Activated CD8-positive, alpha-beta memory T cell treated with anti-CD3 and anti-CD28 coated beads, Interleukin-2, amount 10 ng/mL, durations not matched to agents 7 days and 5 days (primary cell): ENCODE results near the gene LLGL2. TPM values are rescaled to one million over a fixed set of nuclear protein-coding genes. Genes with fewer than 3 reads are reported as not detected.

Source experiments
- ATAC-seq: fragments of 150-1000 bp; cut with Tn5 transposase; one replicate; pipeline ENCODE4 v1.10.0; 2021; ENCODE audit warnings: moderate library complexity
- CTCF ChIA-PET: fragments of 350-600 bp; sonication (Branson Sonifier 250); formaldehyde crosslinking; loops from one replicate; lab custom pipeline; 2021; ENCODE audit warnings: antibody characterized with exemption; lab: Charles Lee
- DNase-seq: peaks from one replicate; pipeline ENCODE4 v3.0.0-alpha.2; 2020
- H3K27ac Mint-ChIP-seq: one replicate; pipeline ENCODE4 v1.8.0; 2021; ENCODE audit warnings: mild to moderate bottlenecking, mixed read lengths
- H3K27me3 Mint-ChIP-seq: one replicate; pipeline ENCODE4 v1.8.0; 2021; ENCODE audit warnings: mixed read lengths
- H3K36me3 Mint-ChIP-seq: one replicate; pipeline ENCODE4 v1.8.0; 2021; ENCODE audit warnings: mild to moderate bottlenecking, mixed read lengths
- H3K4me1 Mint-ChIP-seq: one replicate; pipeline ENCODE4 v1.8.0; 2021; ENCODE audit warnings: mixed read lengths
- H3K4me3 Mint-ChIP-seq: one replicate; pipeline ENCODE4 v1.8.0; 2021; ENCODE audit warnings: mild to moderate bottlenecking, moderate library complexity, mixed read lengths
- H3K9me3 Mint-ChIP-seq: one replicate; pipeline ENCODE4 v1.8.0; 2022; ENCODE audit warnings: low read depth, mixed read lengths
- total RNA-seq, 2 experiments: library from RNA; stranded (reverse); gene quantifications; one replicate each; pipeline ENCODE4 v1.2.3, GENCODE V29; 2021

The LLGL2 gene
- total RNA-seq, 2 experiments from 2014 or later = 15.7 to 30.5 TPM

- Mint-ChIP-seq H3K4me3 (no peak overlapping the region), H3K9me3 (no peaks in the 10 kb centered on the region), H3K4me1 (peaks cover 2% of the 10 kb centered on the region), H3K36me3 (no peaks in the 10 kb centered on the region), H3K27ac (no peak overlapping the region), H3K27me3 (no peaks in the 10 kb centered on the region)
- no peak for ATAC-seq
- CTCF ChIA-PET = interaction anchor here (1.8 to 2.7 kb wide), 3 partner anchors 11 to 141 kb away, joined by 6 to 10 read pairs (median 9); partner anchors contain the start of gene SMIM5
- DNase-seq = no peak
Measured at GRCh38 chr17:75612906-75613626, 87.6 kb downstream of the LLGL2 start.

- H3K27ac Mint-ChIP-seq = no peak overlapping the region
- no peak for ATAC-seq
- H3K4me3 Mint-ChIP-seq = no peak overlapping the region
- no peak for DNase-seq
- H3K27me3 Mint-ChIP-seq = no peaks in the 10 kb centered on the region
- no peaks in the 10 kb centered on the region for H3K9me3 Mint-ChIP-seq
- CTCF ChIA-PET = interaction anchor here (1.0 to 2.1 kb wide), 2 partner anchors 19 to 134 kb away, joined by 4 to 10 read pairs; partner anchors contain the start of gene SMIM5
- no peaks in the 10 kb centered on the region for H3K36me3 Mint-ChIP-seq
- peaks cover 2% of the 10 kb centered on the region for H3K4me1 Mint-ChIP-seq
Measured at GRCh38 chr17:75614006-75614405, 88.5 kb downstream of the LLGL2 start.

DNA sequence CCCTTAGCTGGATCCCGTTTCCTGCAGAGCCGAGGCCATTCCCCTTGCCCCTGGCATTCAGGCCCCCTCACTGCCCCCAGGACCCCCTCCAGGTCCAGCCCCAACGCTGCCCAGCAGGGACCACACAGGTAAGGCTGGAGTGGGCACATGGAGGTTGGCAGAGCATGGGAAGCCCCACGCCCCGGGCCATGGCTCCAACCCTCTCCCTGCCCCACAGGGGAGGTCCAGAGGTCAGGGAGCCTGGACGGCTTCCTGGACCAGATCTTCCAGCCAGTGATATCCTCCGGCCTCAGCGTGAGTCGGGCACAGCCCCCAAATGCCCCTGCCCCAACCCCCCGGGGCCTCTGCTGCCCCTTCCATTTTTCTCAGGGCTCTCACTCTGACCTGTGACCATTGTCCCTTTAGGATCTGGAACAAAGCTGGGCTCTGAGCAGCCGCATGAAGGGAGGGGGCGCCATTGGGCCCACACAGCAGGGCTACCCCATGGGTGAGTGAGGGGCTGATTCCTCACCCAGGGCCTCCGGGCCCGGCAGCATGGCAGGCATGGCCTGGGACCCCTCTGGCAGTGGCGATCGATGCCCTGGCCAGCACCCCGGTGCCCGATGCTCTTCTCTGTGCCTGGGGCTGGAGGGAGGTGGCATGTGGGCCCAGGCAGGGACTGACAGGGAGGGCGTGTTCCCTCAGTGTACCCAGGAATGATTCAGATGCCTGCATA lies 89.2 kb downstream of the LLGL2 start:
- Mint-ChIP-seq H3K4me1 (peaks cover 2% of the 10 kb centered on the region), H3K9me3 (no peaks in the 10 kb centered on the region), H3K27ac (no peak overlapping the region), H3K4me3 (no peak overlapping the region), H3K36me3 (no peaks in the 10 kb centered on the region), H3K27me3 (no peaks in the 10 kb centered on the region)
- no peak for DNase-seq
- CTCF ChIA-PET = interaction anchor here (1.0 to 2.1 kb wide), 2 partner anchors 18 to 133 kb away, joined by 4 to 10 read pairs; partner anchors contain the start of gene SMIM5
- no peak for ATAC-seq

- DNase-seq = no peak
- no peaks in the 10 kb centered on the region for H3K9me3 Mint-ChIP-seq
- H3K4me1 Mint-ChIP-seq = peaks cover 2% of the 10 kb centered on the region
- ATAC-seq = no peak
- no peak overlapping the region for H3K27ac Mint-ChIP-seq
- CTCF ChIA-PET = interaction anchor here (1.4 to 2.0 kb wide), 2 partner anchors 14 to 136 kb away, joined by 3 to 7 read pairs; no protein-coding TSS in a partner anchor
- H3K36me3 Mint-ChIP-seq = no peaks in the 10 kb centered on the region
- H3K27me3 Mint-ChIP-seq = no peaks in the 10 kb centered on the region
- H3K4me3 Mint-ChIP-seq = no peak overlapping the region
Measured at GRCh38 chr17:75615301-75615700, 89.8 kb downstream of the LLGL2 start.

GRCh38 chr17:75616521-75617122 lies 91.1 kb downstream of the LLGL2 start:
- ATAC-seq = no peak
- Mint-ChIP-seq H3K4me1 (peaks cover 2% of the 10 kb centered on the region), H3K36me3 (no peaks in the 10 kb centered on the region), H3K27me3 (no peaks in the 10 kb centered on the region), H3K27ac (no peak overlapping the region), H3K9me3 (no peaks in the 10 kb centered on the region), H3K4me3 (no peak overlapping the region)
- CTCF ChIA-PET = interaction anchor here (0.8 to 2.3 kb wide), 8 partner anchors 11 to 137 kb away, joined by 3 to 23 read pairs (median 4); partner anchors contain the start of gene SMIM5
- DNase-seq = no peak

DNA sequence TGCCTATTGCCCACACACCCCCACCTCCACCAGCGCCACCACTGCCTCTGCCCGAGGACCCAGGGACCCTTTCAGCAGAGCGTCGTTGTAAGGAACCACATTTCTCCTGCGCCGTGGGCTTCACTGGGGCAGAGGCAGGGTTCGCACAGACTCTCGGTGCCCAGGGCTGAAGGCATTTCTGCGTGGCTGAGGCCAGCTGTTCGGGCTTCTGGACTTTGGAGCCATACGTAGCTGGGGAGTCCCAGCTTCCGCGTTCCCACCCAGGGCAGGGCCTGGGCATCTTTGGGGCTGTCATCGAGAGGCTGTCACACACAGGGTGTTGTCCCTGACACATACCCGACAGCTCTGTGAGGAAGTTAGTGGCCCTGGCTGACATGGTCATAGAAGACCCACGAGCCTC lies 91.7 kb downstream of the LLGL2 start:
- Mint-ChIP-seq H3K4me3 (no peak overlapping the region), H3K27me3 (no peaks in the 10 kb centered on the region), H3K27ac (no peak overlapping the region), H3K9me3 (no peaks in the 10 kb centered on the region), H3K36me3 (no peaks in the 10 kb centered on the region), H3K4me1 (peaks cover 2% of the 10 kb centered on the region)
- DNase-seq = no peak
- CTCF ChIA-PET = interaction anchor here (0.8 to 2.3 kb wide), 7 partner anchors 11 to 136 kb away, joined by 3 to 23 read pairs (median 4); partner anchors contain the start of gene SMIM5
- no peak for ATAC-seq

DNA sequence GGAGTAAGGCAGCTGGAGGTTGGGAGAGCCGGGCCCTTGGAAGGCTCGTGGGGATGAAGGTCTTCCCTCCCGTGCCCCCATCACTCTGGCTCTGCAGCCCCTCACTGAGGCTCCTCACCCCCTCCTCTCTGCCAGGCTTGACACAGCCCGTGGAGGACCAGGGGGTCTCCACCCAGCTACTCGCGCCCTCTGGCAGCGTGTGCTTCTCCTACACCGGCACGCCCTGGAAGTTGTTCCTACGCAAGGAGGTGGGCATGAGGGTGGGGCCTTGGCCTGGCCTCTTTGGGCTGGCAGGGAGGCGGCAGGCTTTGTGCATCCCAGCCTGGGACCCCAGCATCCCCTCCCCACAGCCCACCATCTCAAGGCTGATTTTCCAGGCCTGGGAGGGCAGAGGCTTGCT lies 92.2 kb downstream of the LLGL2 start:
- Mint-ChIP-seq H3K4me1 (peaks cover 2% of the 10 kb centered on the region), H3K9me3 (no peaks in the 10 kb centered on the region), H3K27me3 (no peaks in the 10 kb centered on the region), H3K4me3 (no peak overlapping the region), H3K36me3 (no peaks in the 10 kb centered on the region), H3K27ac (no peak overlapping the region)
- no peak for DNase-seq
- no peak for ATAC-seq
- CTCF ChIA-PET = interaction anchor here (0.9 to 2.3 kb wide), 4 partner anchors 16 to 136 kb away, joined by 3 to 23 read pairs (median 6); partner anchors contain the start of gene SMIM5

- CTCF ChIA-PET = interaction anchor here (1.0 to 3.8 kb wide), 8 partner anchors 11 to 129 kb away, joined by 3 to 29 read pairs (median 5); partner anchors contain the start of gene SMIM5
- DNase-seq = peak; percentile 50
- no peak overlapping the region for H3K4me3 Mint-ChIP-seq
- H3K27ac Mint-ChIP-seq = no peak overlapping the region
- peaks cover 2% of the 10 kb centered on the region for H3K4me1 Mint-ChIP-seq
- H3K9me3 Mint-ChIP-seq = no peaks in the 10 kb centered on the region
- no peaks in the 10 kb centered on the region for H3K27me3 Mint-ChIP-seq
- no peak for ATAC-seq
- H3K36me3 Mint-ChIP-seq = no peaks in the 10 kb centered on the region
Measured at GRCh38 chr17:75619506-75620431, 94.3 kb downstream of the LLGL2 start.

- CTCF ChIA-PET = interaction anchor here (1.0 to 3.8 kb wide), 5 partner anchors 10 to 132 kb away, joined by 3 to 29 read pairs (median 4); partner anchors contain the start of gene SMIM5
- ATAC-seq (no peak), DNase-seq (no peak)
- Mint-ChIP-seq H3K4me1 (no peaks in the 10 kb centered on the region), H3K27me3 (no peaks in the 10 kb centered on the region), H3K9me3 (no peaks in the 10 kb centered on the region), H3K36me3 (no peaks in the 10 kb centered on the region), H3K27ac (no peak overlapping the region), H3K4me3 (no peak overlapping the region)
Measured at GRCh38 chr17:75621489-75621888, 96.0 kb downstream of the LLGL2 start.

DNA sequence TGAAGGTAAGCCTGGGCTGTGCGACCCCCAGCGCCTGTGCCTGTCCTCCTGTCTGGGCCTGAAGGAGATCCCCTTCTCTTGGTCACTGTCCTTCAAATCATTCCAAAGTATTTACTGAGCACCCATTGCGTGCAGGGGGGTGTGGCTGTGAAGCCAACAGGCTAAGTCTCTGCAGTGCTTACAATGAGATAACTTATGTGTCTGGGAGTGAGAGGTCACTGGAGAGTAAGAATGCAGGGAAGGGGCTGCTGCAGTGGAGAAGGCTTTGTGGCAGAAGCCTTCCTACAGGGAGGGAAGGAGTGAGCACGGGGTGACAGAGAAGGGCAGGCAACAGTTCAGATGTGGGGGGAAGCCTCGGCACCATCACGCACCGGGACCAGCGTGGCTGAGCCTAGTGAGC lies 96.6 kb downstream of the LLGL2 start:
- Mint-ChIP-seq H3K4me1 (no peaks in the 10 kb centered on the region), H3K27ac (no peak overlapping the region), H3K27me3 (no peaks in the 10 kb centered on the region), H3K4me3 (no peak overlapping the region), H3K36me3 (no peaks in the 10 kb centered on the region), H3K9me3 (no peaks in the 10 kb centered on the region)
- ATAC-seq (no peak), DNase-seq (no peak)
- CTCF ChIA-PET = interaction anchor here (1.0 to 3.8 kb wide), 6 partner anchors 9 to 132 kb away, joined by 3 to 30 read pairs (median 12); partner anchors contain the start of gene SMIM5

DNA sequence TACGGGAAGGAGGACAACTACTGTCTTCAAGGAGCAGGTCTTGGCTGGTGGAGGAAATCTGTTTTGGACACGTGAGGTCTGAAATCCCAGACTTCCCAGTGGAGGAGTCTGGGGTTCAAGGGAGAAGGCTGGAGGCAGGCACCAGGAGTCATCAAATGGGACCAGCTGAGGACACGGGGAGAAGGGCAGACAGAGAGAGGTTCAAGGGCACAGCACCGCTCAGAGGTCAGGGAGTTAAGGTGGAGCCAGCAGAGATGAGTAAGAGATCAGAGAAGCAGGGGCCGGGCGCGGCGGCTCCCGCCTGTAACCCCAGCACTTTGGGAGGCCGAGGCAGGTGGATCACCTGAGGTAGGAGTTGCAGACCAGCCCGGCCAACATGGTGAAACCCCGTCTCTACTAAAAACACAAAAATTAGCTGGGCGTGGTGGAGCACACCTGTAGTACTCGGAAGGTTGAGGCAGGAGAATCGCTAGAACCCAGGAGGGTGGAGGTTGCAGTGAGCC lies 97.3 kb downstream of the LLGL2 start:
- H3K36me3 Mint-ChIP-seq = no peaks in the 10 kb centered on the region
- CTCF ChIA-PET = interaction anchor here (2.8 to 3.8 kb wide), 3 partner anchors 11 to 126 kb away, joined by 26 to 30 read pairs (median 29); partner anchors contain the start of gene SMIM5

GRCh38 chr17:75623386-75623785 lies 97.9 kb downstream of the LLGL2 start:
- H3K4me1 Mint-ChIP-seq = no peaks in the 10 kb centered on the region
- CTCF ChIA-PET = interaction anchor here (2.8 to 3.4 kb wide), 3 partner anchors 10 to 130 kb away, joined by 13 to 30 read pairs (median 26); partner anchors contain the start of gene SMIM5
- no peaks in the 10 kb centered on the region for H3K9me3 Mint-ChIP-seq
- ATAC-seq (no peak), DNase-seq (no peak)
- H3K4me3 Mint-ChIP-seq = no peak overlapping the region
- no peaks in the 10 kb centered on the region for H3K27me3 Mint-ChIP-seq
- no peaks in the 10 kb centered on the region for H3K36me3 Mint-ChIP-seq
- H3K27ac Mint-ChIP-seq = no peak overlapping the region

More for the DNA sequence above, 97.3 kb downstream of the LLGL2 start:
- ATAC-seq (no peak), DNase-seq (no peak)
- H3K9me3 Mint-ChIP-seq = no peaks in the 10 kb centered on the region
- H3K4me3 Mint-ChIP-seq = no peak overlapping the region
- no peak overlapping the region for H3K27ac Mint-ChIP-seq
- H3K4me1 Mint-ChIP-seq = no peaks in the 10 kb centered on the region
- H3K27me3 Mint-ChIP-seq = no peaks in the 10 kb centered on the region
